Ecto neural progenitor cell (in vitro differentiated cells): ENCODE results near the gene HERPUD1.

ENCODE experiments used
- DNase-seq: peaks from one replicate; pipeline ENCODE4 v3.0.0-alpha.2; 2018; ENCODE audit warnings: low spot score

The HERPUD1 gene

DNA sequence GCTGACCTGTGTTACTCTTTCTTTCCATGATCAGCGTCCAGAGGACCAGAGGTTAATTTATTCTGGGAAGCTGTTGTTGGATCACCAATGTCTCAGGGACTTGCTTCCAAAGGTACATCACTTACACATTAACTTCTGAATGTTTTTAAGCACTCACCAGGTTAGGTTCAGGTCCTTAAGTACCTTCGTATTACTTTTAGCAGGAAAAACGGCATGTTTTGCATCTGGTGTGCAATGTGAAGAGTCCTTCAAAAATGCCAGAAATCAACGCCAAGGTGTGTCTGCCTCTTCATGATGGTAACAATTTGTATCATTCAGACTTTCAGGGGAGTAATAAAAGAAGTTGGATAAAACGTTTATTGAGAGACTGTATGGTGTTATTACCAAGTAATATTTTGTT, 3.3 kb downstream of the HERPUD1 start:
- no peak for DNase-seq

- no peak for DNase-seq
Observed at GRCh38 chr16:56936491-56936890, 4.5 kb downstream of the HERPUD1 start.

DNA sequence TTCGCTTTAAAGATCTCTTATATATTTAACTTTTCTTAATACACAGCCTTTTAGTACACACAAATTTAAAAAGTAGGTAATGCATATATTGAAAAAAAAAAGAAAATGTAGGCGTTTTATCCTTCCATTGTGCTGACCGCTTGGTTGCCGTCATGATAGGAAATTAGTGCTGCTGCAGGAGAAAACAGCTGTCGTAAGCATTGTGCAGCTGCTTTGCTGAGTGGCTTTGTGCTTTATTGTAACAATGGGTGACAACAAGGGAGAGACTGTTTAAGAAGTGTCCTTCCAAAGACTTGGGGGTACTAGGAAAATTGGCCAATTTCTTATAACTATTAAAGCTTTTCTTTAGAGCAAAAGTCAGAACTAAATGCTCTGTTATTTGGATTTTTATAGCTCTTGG, 5.0 kb downstream of the HERPUD1 start:
- DNase-seq = no peak

GRCh38 chr16:56938664-56939513, 6.9 kb downstream of the HERPUD1 start:
- DNase-seq = no peak

- DNase-seq = no peak
Observed at GRCh38 chr16:56939801-56940200, 7.9 kb downstream of the HERPUD1 start.

GRCh38 chr16:56941092-56941491, 9.2 kb downstream of the HERPUD1 start:
- DNase-seq = no peak

DNA sequence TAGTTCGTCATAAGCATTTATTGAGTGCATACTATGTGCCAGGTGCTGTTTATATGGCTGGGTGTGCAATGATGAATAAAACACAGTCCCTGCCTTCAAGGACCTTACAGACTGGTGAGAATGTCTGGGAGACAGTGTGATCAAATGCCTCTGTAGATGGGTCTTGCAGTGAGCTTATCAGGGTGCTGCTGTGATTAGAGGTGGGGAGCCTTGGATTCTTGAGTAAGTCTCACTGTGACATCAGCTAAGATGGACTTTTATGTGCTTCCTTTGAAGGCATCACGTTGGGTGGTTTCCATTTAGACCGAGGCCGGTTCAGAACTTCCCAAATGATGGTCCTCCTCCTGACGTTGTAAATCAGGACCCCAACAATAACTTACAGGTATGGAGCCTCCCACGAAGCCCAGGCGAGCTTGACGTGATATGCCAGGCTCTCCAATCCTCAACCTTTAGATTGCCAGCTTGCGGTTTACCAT, 10.0 kb downstream of the HERPUD1 start:
- no peak for DNase-seq

DNA sequence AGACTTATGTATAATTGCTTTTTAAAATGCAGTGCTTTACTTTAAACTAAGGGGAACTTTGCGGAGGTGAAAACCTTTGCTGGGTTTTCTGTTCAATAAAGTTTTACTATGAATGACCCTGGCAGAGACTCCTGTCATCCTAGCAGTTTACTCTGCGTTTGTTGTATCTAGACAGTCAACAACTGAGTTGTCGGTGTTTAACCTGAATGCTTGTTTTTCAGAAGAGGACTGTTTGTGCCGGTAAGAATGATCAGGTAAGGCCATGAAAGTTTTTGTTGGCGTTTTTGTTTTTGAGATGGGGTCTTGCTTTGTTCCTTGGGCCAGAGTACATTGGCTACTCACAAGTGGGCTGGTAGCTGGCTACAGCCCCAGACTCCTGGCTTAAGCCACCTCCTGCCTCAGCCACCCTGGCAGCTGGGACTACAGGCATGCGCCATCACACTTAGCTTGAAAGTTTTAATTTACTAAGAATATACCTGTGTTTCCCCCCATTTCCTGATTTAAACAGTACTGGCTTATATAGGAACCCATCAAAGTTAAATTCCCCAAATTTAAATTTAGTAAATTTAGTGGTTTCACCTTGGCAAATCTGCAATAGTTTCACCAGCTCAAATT, 11.9 kb downstream of the HERPUD1 start:
- no peak for DNase-seq

DNA sequence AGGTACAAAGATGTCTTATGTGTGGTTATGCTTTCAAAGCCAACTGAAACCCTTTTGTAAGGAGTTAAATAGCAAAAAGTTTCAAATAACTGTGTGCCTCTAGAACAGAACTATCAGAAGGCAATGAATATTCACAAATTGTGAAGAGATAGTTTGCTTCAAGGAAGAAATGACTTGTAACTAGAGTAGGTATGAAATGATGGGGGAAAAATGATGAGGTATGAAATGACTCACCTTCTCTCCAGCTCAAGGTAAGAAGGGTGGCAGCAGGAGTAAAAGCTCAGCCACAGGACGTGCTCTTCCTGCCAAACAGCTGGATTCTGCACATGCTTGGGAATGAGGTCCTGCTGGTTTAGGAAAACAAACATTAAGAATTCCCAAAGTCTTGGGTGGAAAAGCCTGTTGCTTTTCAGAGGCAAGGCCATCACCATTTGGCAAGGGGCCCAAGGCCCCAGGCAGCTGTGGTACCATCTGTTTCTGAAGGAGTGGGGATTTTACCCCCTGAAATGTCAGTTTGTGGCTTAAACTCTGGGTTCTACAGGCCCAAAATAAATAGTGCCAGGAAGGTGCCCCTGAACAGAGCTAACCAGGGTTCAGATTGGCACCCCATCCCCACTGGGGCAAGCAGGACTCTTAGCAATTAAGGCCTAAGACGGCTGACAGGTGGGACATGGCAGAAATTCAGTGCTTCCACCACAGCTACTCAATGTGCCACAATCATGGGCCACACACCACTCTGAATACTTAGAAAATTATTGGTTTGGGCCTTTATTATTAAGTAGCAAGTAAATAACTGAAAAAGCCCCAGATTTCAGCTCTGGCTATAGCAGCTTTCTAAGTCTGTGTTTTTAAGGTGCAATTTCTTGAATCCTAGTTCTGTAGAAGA, 13.3 kb downstream of the HERPUD1 start:
- no peak for DNase-seq

- DNase-seq = no peak
Observed at GRCh38 chr16:56945847-56946527, 14.0 kb downstream of the HERPUD1 start.

- DNase-seq = no peak
Observed at GRCh38 chr16:56946767-56947603, 15.0 kb downstream of the HERPUD1 start.

GRCh38 chr16:56947604-56947995, 15.7 kb downstream of the HERPUD1 start:
- DNase-seq = no peak

- DNase-seq = no peak
Observed at GRCh38 chr16:56948234-56948633, 16.3 kb downstream of the HERPUD1 start.

DNA sequence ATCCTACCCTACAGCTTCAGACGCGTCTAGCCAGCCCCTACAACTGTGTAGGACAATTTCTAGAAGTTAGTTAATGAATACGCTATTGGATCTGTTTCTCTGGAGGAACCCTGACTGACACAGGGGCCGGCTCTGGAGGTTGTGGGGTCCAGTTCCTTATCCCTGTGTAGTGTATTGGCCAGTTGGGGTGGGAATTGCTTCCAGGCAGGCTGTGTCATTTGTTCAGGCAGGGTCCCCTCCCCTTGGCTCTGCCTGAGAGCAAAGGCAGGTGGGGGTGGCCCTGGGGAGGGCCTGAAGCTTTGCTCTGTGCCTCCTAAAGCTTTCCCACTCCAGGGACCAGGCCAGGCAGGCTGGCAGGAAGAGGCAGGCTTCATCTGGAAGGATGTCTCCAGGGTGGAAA, 18.1 kb downstream of the HERPUD1 start:
- no peak for DNase-seq

DNA sequence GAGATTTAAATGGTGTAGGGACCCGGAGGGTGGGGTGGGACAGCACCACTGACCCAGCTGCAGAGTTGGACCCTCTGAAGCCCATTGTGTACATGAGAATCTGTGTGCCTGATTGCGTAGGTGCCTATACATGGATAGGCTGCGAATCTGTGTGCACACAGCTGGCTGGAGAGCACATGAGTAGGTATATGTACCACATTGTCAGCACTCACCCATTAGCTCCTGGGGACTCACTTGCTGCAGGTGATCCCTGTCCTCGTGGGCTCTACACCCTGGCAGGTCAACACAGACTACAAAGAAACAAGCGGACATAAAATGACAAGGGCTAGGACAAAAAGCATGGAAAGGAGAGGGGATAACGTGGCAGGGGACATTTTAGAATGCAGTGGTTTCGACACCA, 18.5 kb downstream of the HERPUD1 start:
- DNase-seq = no peak

DNA sequence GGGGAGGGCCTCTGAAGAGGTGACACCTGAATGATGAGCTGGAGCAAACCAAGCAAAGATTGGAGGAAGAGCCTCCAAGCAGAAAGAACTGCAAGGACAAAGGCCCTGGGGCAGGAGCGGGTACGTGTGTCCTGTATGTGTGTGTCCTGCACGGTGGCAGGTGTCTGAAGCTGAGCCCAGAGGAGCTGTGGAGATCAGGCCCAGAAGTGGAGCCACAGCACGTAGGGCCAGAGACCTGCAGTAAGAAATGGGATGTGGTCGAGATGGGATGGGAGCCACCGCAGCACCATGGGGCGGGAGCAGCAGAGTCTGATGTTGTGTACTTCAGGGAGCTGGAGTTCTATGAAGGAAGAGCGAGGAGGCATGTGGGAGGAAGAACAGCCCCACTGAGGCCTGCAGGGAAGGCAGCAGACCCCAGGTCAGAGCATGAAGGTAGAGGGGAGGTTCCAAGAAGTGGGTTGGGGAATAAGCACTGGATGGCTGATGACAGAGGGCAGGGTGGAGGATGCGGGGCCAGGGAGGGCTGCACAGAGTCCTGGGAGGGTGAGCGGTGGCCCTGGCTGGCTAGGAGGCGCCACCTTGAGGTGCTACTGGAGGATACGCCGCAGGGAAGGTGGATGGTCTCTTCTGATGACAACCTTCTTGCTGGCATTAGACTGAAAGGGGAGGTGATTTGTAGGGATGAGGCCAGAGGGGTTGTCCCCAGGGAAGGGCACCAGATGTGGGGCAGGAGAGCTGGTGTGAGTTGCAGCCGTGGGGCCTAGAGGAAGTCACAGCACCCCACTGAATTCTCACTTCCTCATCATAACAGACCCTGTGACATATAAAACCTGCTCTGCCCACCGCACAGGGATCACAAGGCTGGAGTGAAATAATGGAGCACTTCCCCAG, 19.2 kb downstream of the HERPUD1 start:
- DNase-seq = peak; percentile 75

DNA sequence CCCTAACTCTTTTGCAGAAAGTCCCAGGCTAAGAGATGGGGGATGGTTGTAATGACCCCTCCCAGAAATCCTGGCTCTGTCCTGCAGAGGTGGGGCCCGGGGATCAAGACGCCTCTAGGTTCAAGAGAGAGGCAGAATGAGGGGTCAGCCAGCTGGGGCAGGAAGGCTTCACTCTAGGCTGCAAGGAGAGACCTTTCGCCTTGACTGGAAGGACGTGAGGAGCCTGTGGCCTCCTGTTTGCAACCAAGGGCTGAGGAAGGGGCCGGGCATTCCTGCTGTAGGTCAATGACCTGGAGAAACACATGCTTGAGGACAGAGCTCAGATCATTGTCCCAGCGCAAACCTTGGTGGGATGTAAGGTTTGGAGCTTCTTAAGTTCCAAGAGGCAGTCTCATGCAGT, 21.1 kb downstream of the HERPUD1 start:
- no peak for DNase-seq

DNA sequence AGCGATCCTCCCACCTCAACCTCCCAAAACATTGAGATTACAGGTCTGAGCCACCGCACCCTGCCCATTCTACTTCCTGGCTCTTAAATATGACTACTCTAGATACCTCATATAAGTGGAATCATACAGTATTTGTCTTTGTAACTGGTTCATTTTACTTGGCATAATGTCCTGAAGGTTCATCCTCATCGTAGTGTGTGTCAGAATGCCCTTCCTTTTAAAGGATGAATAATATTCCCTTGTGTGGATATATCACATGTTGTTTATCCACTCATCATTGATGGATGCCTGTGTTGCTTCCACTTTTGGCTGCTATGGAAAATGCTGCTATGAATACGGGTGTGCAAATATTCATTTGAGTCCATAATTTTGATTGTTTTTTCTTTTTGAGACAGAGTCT, 24.1 kb downstream of the HERPUD1 start:
- DNase-seq = no peak

- DNase-seq = no peak
Observed at GRCh38 chr16:56956756-56957155, 24.8 kb downstream of the HERPUD1 start.

- no peak for DNase-seq
Observed at GRCh38 chr16:56960681-56961281, 28.8 kb downstream of the HERPUD1 start.
